ENCODE data around the gene AUH. TPM values are rescaled to one million over a fixed set of nuclear protein-coding genes. Genes with fewer than 3 reads are reported as not detected.

Gene AUH
- total RNA-seq, 1 experiment from 2014 or later = 21.7 TPM

- Mint-ChIP-seq H3K9me3 (no peaks in the 10 kb centered on the region), H3K36me3 (ENCODE audit: insufficient read depth in 1 of 3, low read depth in 3 of 3) (peaks cover 0 to 16% (median 9%) of the 10 kb centered on the region in 3 experiments; a peak in 5 of 7 replicates), H3K27me3 (ENCODE audit: low read depth) (no peaks in the 10 kb centered on the region), H3K4me3 (no peak overlapping the region), H3K27ac (no peak overlapping the region; a peak in 1 of 7 replicates), H3K4me1 (peaks cover 14 to 16% of the 10 kb centered on the region in 2 experiments)
- peaks cover 4% of the 10 kb centered on the region for H3K4me1 ChIP-seq (ENCODE audit: insufficient read depth, low read length)
- H2BK15ac ChIP-seq (ENCODE audit: low read depth, low read length) = no peak overlapping the region
- H2BK20ac ChIP-seq (ENCODE audit: low read depth, low read length, poor library complexity, severe bottlenecking) = no peak overlapping the region
- no peaks in the 10 kb centered on the region for H4K20me1 ChIP-seq (ENCODE audit: control insufficient read depth, insufficient read depth, insufficient read length)
- no peak overlapping the region for H3K9ac ChIP-seq (ENCODE audit: extremely low read depth, insufficient read length, low read length)
- no peak overlapping the region for H2AK5ac ChIP-seq (ENCODE audit: insufficient read length, low read length)
- H3K23ac ChIP-seq (ENCODE audit: insufficient read length, low read depth, low read length) = no peak overlapping the region
- H3T11ph ChIP-seq (ENCODE audit: low read length) = no peak overlapping the region
- no peaks in the 10 kb centered on the region for H3K79me2 ChIP-seq (ENCODE audit: insufficient read depth, low read length)
- H2BK120ac ChIP-seq (ENCODE audit: low read depth, low read length, poor library complexity, severe bottlenecking) = no peak overlapping the region
- H3K4ac ChIP-seq (ENCODE audit: low read depth, low read length) = no peak overlapping the region
- H3K23me2 ChIP-seq (ENCODE audit: insufficient read length, low read depth, low read length, poor library complexity, severe bottlenecking) = no peaks in the 10 kb centered on the region
- no peak overlapping the region for H4K91ac ChIP-seq (ENCODE audit: insufficient read length, low read depth, low read length)
- H3K56ac ChIP-seq (ENCODE audit: insufficient read length, low read depth, low read length) = no peak overlapping the region
- H2BK5ac ChIP-seq (ENCODE audit: insufficient read length, low read length) = no peak overlapping the region
- H3K27me3 ChIP-seq (ENCODE audit: insufficient read depth, low read length) = no peaks in the 10 kb centered on the region
- no peak for TF ChIP-seq CTCF (conservative IDR thresholded peaks at IDR 0.05)
- H3K27ac ChIP-seq (ENCODE audit: insufficient read length, low read depth, low read length) = no peak overlapping the region
- no CpG with 5 or more reads among the region's 1 CpG for WGBS (ENCODE audit: extremely low coverage, insufficient read length, low lambda C conversion rate)
- no peaks in the 10 kb centered on the region for H3K9me3 ChIP-seq (ENCODE audit: control insufficient read depth, low read depth, low read length)
- no peak overlapping the region for H4K8ac ChIP-seq (replicated peaks; ENCODE audit: insufficient read length, low read depth, low read length)
- H3K14ac ChIP-seq (ENCODE audit: insufficient read depth, low read length) = no peak overlapping the region
- no peak overlapping the region for H3K4me2 ChIP-seq (ENCODE audit: insufficient read depth, insufficient read length, low read length)
- H3K79me1 ChIP-seq (ENCODE audit: insufficient read depth, low read depth, low read length, poor library complexity, severe bottlenecking) = no peaks in the 10 kb centered on the region
- no peak overlapping the region for H3K18ac ChIP-seq (ENCODE audit: insufficient read length, low read depth, low read length)
- H2BK12ac ChIP-seq (ENCODE audit: insufficient read length, low read depth, low read length) = no peak overlapping the region
- H4K5ac ChIP-seq (ENCODE audit: insufficient read length, low read depth, low read length) = no peak overlapping the region
- H2AFZ ChIP-seq (ENCODE audit: low read length) = no peak overlapping the region
- DNase-seq = no peak
Observed at GRCh38 chr9:91219557-91219956, 142.2 kb downstream of the AUH start.
